Panc1 (cell line): ENCODE data around the gene MGAT4C. TPM values are rescaled to one million over a fixed set of nuclear protein-coding genes. Genes with fewer than 3 reads are reported as not detected.

Experiments
- ATAC-seq: fragments of 200-7000 bp; cut with Tn5 transposase; 2 replicates; pipeline ENCODE4 v1.9.1; 2020; ENCODE audit warnings: mild to moderate bottlenecking, moderate library complexity
- BruUV-seq: library from RNA; stranded (reverse); fragments of 400-500 nt; replicated peaks from 2 replicates; lab custom pipeline; 2021; lab: Mats Ljungman, UMichigan
- CTCF ChIA-PET: fragments of 300-600 bp; sonication (Branson Sonifier 250); formaldehyde crosslinking; loops from one replicate; lab custom pipeline; 2022; ENCODE audit warnings: antibody characterized with exemption; lab: Charles Lee
- POLR2A ChIA-PET: fragments of 300-600 bp; sonication (Branson Sonifier 250); formaldehyde crosslinking; loops from one replicate; lab custom pipeline; 2022; ENCODE audit warnings: antibody characterized with exemption; lab: Charles Lee
- DNase-seq: peaks from one replicate; pipeline ENCODE4 v3.0.0-alpha.2; 2010; ENCODE audit warnings: low read depth, low spot score
- H3K27ac ChIP-seq: 2 replicates; pipeline ENCODE4 v1.5.1; 2011; ENCODE audit warnings: mild to moderate bottlenecking, low read length, inconsistent platforms
- H3K27me3 ChIP-seq: fragments of 200-500 bp; sonication (Bioruptor generic); 2 replicates; pipeline ENCODE4 v1.6.0; 2014; ENCODE audit warnings: low read length, inconsistent platforms; ENCODE audit not compliant: control insufficient read depth, insufficient read depth
- H3K36me3 ChIP-seq: fragments of 200-500 bp; sonication (Bioruptor generic); 2 replicates; pipeline ENCODE4 v1.5.1; 2014; ENCODE audit warnings: inconsistent platforms, mild to moderate bottlenecking, low read length, moderate library complexity; ENCODE audit not compliant: control insufficient read depth, insufficient read depth
- H3K4me1 ChIP-seq: 2 replicates; pipeline ENCODE4 v1.5.1; 2011; ENCODE audit warnings: inconsistent platforms, mild to moderate bottlenecking, low read length, moderate library complexity; ENCODE audit not compliant: control insufficient read depth, insufficient read depth
- H3K4me3 ChIP-seq, 2 experiments: 2 replicates each; pipeline ENCODE4 v1.5.1; 2011 to 2012; ENCODE audit warnings: low read depth in 2 of 2, low read length in 2 of 2, mild to moderate bottlenecking in 2 of 2, inconsistent platforms in 1 of 2, moderate library complexity in 1 of 2
- H3K9me3 ChIP-seq: fragments of 200-500 bp; sonication (Bioruptor generic); 2 replicates; pipeline ENCODE4 v1.5.1; 2014; ENCODE audit warnings: low read depth, mild to moderate bottlenecking, inconsistent platforms, low read length, moderate library complexity; ENCODE audit not compliant: control insufficient read depth, insufficient read depth
- CTCF ChIP-seq: fragments of 450-650 bp; IDR thresholded peaks from 2 replicates; pipeline ENCODE4 v1.5.1; 2017; ENCODE audit warnings: mild to moderate bottlenecking
- POLR2AphosphoS5 ChIP-seq: IDR thresholded peaks from 2 replicates; pipeline ENCODE4 v1.6.1; 2012; ENCODE audit warnings: mild to moderate bottlenecking, low read depth, low read length, moderate library complexity
- REST ChIP-seq, 2 experiments: IDR thresholded peaks; 2 replicates each; pipeline ENCODE4 v1.6.1; 2011 to 2012; ENCODE audit warnings: low read depth in 2 of 2, control low read depth in 1 of 2, low read length in 1 of 2, mild to moderate bottlenecking in 1 of 2, moderate library complexity in 1 of 2; ENCODE audit not compliant: insufficient read depth in 1 of 2
- SIN3A ChIP-seq: IDR thresholded peaks from 2 replicates; pipeline ENCODE4 v1.6.1; 2012; ENCODE audit warnings: low read depth, mild to moderate bottlenecking, low read length, moderate library complexity, borderline replicate concordance; ENCODE audit not compliant: insufficient read depth
- TCF7L2 ChIP-seq: IDR thresholded peaks from 2 replicates; pipeline ENCODE4 v1.6.1; 2011; ENCODE audit warnings: mild to moderate bottlenecking, low read depth, low read length, inconsistent platforms
- in situ Hi-C: cut with HindIII; loops from 2 replicates; pipeline ENCODE4 v1.10.0; 2016; ENCODE audit warnings: low sequenced_read_pairs, low pct_unique_long_range_greater_than_20kb
- intact Hi-C: fragments of 100-400 bp; cut with micrococcal nuclease; formaldehyde crosslinking; loops from one replicate; pipeline ENCODE4 v1.10.0; 2022; ENCODE audit not compliant: unreplicated experiment
- total RNA-seq: library from RNA; stranded (reverse); gene quantifications from one replicate; pipeline ENCODE4 v1.2.1, GENCODE V29; 2021; ENCODE audit not compliant: unreplicated experiment

Gene MGAT4C
- total RNA-seq, 1 experiment from 2014 or later, result not detected

GRCh38 chr12:86057092-86057845 is 198.9 kb downstream of the MGAT4C start:
- in situ Hi-C loops (no loop called here), intact Hi-C loops (no loop called here)
- ChIA-PET CTCF (no interaction called here), POLR2A (no interaction called here)
- no TSS peak for BruUV-seq
- TF ChIP-seq CTCF (no peak), POLR2AphosphoS5 (no peak), SIN3A (no peak), REST (IDR thresholded peaks at IDR 0.05; ENCODE audit: insufficient read depth in 1 of 2, low read depth in 2 of 2, low read length in 1 of 2) (no peak), TCF7L2 (no peak)
- H3K27ac ChIP-seq, result no peak overlapping the region
- ATAC-seq, result no peak
- DNase-seq, result no peak
- H3K9me3 ChIP-seq, result no peaks in the 10 kb centered on the region
- no peaks in the 10 kb centered on the region for H3K27me3 ChIP-seq
- no peaks in the 10 kb centered on the region for H3K36me3 ChIP-seq
- no peaks in the 10 kb centered on the region for H3K4me1 ChIP-seq
- H3K4me3 ChIP-seq, result no peak overlapping the region

- in situ Hi-C loops (no loop called here), intact Hi-C loops (no loop called here)
- no peak for TF ChIP-seq TCF7L2
- TF ChIP-seq SIN3A, result no peak
- TF ChIP-seq CTCF, result no peak
- TF ChIP-seq POLR2AphosphoS5, result no peak
- TF ChIP-seq REST (IDR thresholded peaks at IDR 0.05; ENCODE audit: insufficient read depth in 1 of 2, low read depth in 2 of 2, low read length in 1 of 2), result no peak
- BruUV-seq, result no TSS peak
- ATAC-seq (no peak), DNase-seq (no peak)
- Histone ChIP-seq H3K9me3 (no peaks in the 10 kb centered on the region), H3K4me1 (no peaks in the 10 kb centered on the region), H3K27me3 (no peaks in the 10 kb centered on the region), H3K4me3 (no peak overlapping the region), H3K36me3 (no peaks in the 10 kb centered on the region), H3K27ac (no peak overlapping the region)
- ChIA-PET POLR2A (no interaction called here), CTCF (no interaction called here)
Observed at GRCh38 chr12:86052921-86053320, 203.3 kb downstream of the MGAT4C start.
